ENCODE measurements around the gene MAD1L1. TPM values are rescaled to one million over a fixed set of nuclear protein-coding genes. Genes with fewer than 3 reads are reported as not detected.

MAD1L1 gene
- total RNA-seq, 1 experiment from 2014 or later = 38.5 TPM

GRCh38 chr7:2033586-2034135, 199.1 kb downstream of the MAD1L1 start:
- Histone ChIP-seq H3K9me3 (ENCODE audit: control insufficient read depth in 1 of 2, insufficient read depth in 1 of 2, low read depth in 1 of 2, low read length in 2 of 2) (peaks cover 6 to 9% of the 10 kb centered on the region in 2 experiments; a peak in 2 of 4 replicates), H3K4me2 (ENCODE audit: low read length) (no peak overlapping the region)
- RAD21 ChIA-PET (ENCODE audit: low non-redundant PET in 1 of 2, low total read pairs in 2 of 2, uncharacterized antibody in 2 of 2, unreplicated experiment in 2 of 2) = no interaction called here

More at GRCh38 chr7:2033586-2034135, 199.1 kb downstream of the MAD1L1 start:
- Histone ChIP-seq H3K36me3 (ENCODE audit: control insufficient read depth in 1 of 2, insufficient read depth in 2 of 2, low read length in 2 of 2) (no peaks in the 10 kb centered on the region), H3K27ac (ENCODE audit: low read depth, low read length) (no peak overlapping the region), H3K79me2 (ENCODE audit: insufficient read depth, low read length) (no peaks in the 10 kb centered on the region), H3K27me3 (ENCODE audit: insufficient read depth, low read length) (no peaks in the 10 kb centered on the region), H4K20me1 (ENCODE audit: insufficient read depth) (no peaks in the 10 kb centered on the region), H2AFZ (ENCODE audit: low read depth, low read length, poor library complexity, severe bottlenecking) (no peak overlapping the region), H3K9ac (ENCODE audit: low read length) (no peak overlapping the region), H3K9me2 (ENCODE audit: insufficient read depth) (no peaks in the 10 kb centered on the region), H3K4me1 (ENCODE audit: control insufficient read depth in 1 of 2, insufficient read depth in 2 of 2, low read length in 2 of 2) (no peaks in the 10 kb centered on the region), H3K4me3 (replicated peaks in 1 of 2; ENCODE audit: low read depth in 1 of 2, low read length in 2 of 2) (no peak overlapping the region)
- ATAC-seq (no peak), DNase-seq (ENCODE audit: low read depth, low spot score) (no peak)
- BruUV-seq (replicated peaks) = no TSS peak
- CTCF ChIA-PET = no interaction called here
- TF ChIP-seq FOSL1 (IDR thresholded peaks at IDR 0.05; ENCODE audit: low read depth) (no peak), CEBPB (IDR thresholded peaks at IDR 0.05; ENCODE audit: low read depth) (no peak), EGR1 (IDR thresholded peaks at IDR 0.05; ENCODE audit: low read depth) (no peak), REST (IDR thresholded peaks at IDR 0.05; ENCODE audit: low read depth) (no peak), SIN3A (IDR thresholded peaks at IDR 0.05; ENCODE audit: low read depth) (no peak), RAD21 (IDR thresholded peaks at IDR 0.05; ENCODE audit: low read depth) (no peak), ZNF274 (IDR thresholded peaks at IDR 0.05; ENCODE audit: low read depth, low read length) (no peak), ELF1 (IDR thresholded peaks at IDR 0.05; ENCODE audit: borderline replicate concordance, low read depth) (no peak), POLR2AphosphoS5 (IDR thresholded peaks at IDR 0.05; ENCODE audit: low read depth, low read length) (no peak), POLR2A (IDR thresholded peaks at IDR 0.05; ENCODE audit: borderline replicate concordance, extremely low read depth, insufficient read depth, insufficient read length) (no peak), SP1 (IDR thresholded peaks at IDR 0.05; ENCODE audit: low read depth) (no peak), ZFX (IDR thresholded peaks at IDR 0.05) (no peak), EZH2 (IDR thresholded peaks at IDR 0.05) (no peak), JUND (IDR thresholded peaks at IDR 0.05) (no peak), CBX3 (IDR thresholded peaks at IDR 0.05; ENCODE audit: low read depth) (no peak), SRF (IDR thresholded peaks at IDR 0.05; ENCODE audit: low read depth) (no peak), ATF3 (IDR thresholded peaks at IDR 0.05) (no peak), TCF7L2 (IDR thresholded peaks at IDR 0.05; ENCODE audit: borderline replicate concordance, extremely low read depth, insufficient read depth, insufficient read length) (no peak)
- TF ChIP-seq, protein P1, sequence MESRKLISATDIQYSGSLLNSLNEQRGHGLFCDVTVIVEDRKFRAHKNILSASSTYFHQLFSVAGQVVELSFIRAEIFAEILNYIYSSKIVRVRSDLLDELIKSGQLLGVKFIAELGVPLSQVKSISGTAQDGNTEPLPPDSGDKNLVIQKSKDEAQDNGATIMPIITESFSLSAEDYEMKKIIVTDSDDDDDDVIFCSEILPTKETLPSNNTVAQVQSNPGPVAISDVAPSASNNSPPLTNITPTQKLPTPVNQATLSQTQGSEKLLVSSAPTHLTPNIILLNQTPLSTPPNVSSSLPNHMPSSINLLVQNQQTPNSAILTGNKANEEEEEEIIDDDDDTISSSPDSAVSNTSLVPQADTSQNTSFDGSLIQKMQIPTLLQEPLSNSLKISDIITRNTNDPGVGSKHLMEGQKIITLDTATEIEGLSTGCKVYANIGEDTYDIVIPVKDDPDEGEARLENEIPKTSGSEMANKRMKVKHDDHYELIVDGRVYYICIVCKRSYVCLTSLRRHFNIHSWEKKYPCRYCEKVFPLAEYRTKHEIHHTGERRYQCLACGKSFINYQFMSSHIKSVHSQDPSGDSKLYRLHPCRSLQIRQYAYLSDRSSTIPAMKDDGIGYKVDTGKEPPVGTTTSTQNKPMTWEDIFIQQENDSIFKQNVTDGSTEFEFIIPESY (IDR thresholded peaks at IDR 0.05; ENCODE audit: extremely low read depth, insufficient replicate concordance, low read length) = no peak
- TF ChIP-seq, protein P2, sequence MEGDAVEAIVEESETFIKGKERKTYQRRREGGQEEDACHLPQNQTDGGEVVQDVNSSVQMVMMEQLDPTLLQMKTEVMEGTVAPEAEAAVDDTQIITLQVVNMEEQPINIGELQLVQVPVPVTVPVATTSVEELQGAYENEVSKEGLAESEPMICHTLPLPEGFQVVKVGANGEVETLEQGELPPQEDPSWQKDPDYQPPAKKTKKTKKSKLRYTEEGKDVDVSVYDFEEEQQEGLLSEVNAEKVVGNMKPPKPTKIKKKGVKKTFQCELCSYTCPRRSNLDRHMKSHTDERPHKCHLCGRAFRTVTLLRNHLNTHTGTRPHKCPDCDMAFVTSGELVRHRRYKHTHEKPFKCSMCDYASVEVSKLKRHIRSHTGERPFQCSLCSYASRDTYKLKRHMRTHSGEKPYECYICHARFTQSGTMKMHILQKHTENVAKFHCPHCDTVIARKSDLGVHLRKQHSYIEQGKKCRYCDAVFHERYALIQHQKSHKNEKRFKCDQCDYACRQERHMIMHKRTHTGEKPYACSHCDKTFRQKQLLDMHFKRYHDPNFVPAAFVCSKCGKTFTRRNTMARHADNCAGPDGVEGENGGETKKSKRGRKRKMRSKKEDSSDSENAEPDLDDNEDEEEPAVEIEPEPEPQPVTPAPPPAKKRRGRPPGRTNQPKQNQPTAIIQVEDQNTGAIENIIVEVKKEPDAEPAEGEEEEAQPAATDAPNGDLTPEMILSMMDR (IDR thresholded peaks at IDR 0.05 in 2 of 3, conservative IDR thresholded peaks at IDR 0.05 in 1 of 3; ENCODE audit: borderline replicate concordance in 1 of 3, insufficient read depth in 1 of 3, low read depth in 2 of 3, low read length in 2 of 3) = no peak
- intact Hi-C loops (cut with micrococcal nuclease) = no loop called here
- POLR2A ChIA-PET = no interaction called here
